ENCODE measurements around the gene HIC1. TPM values are rescaled to one million over a fixed set of nuclear protein-coding genes. Genes with fewer than 3 reads are reported as not detected.

The HIC1 gene
- total and polyA plus RNA-seq, 2 of the 4 experiments (the other 2 are of a cell fraction) = 10.4 to 23.0 TPM

- H3K36me3 ChIP-seq (ENCODE audit: control insufficient read depth, insufficient read depth, low read length) = peaks cover under 1% of the 10 kb centered on the region; the same call in 1 of the 2 replicates
- H3K4me3 ChIP-seq (ENCODE audit: insufficient read depth, low read depth, low read length) = peak overlapping the region; percentile 87
- H2AK5ac ChIP-seq (ENCODE audit: low read depth, low read length) = 0 out of 2 replicates have a peak overlapping the region, but pooled peaks have one; percentile 2
- BruUV-seq (replicated peaks) = no TSS peak
- H3K4me2 ChIP-seq (ENCODE audit: low read depth, low read length) = peak overlapping the region; percentile 95
- H4K5ac ChIP-seq (ENCODE audit: low read depth, low read length) = no peak overlapping the region
- H3K23ac ChIP-seq (ENCODE audit: low read depth, low read length) = peak overlapping the region; percentile 66
- ChIA-PET POLR2A (ENCODE audit: unreplicated experiment) (interaction anchor here (1.0 kb wide), 1 partner anchor 19 kb away, joined by 6 read pairs; no protein-coding TSS in a partner anchor), CTCF (interaction anchor here (0.6 kb wide), 1 partner anchor 237 kb away, joined by 3 read pairs; no protein-coding TSS in a partner anchor)
- 0 out of 4 replicates have a peak overlapping the region, but pooled peaks of 1 of the 2 experiments have one; percentile 1 for H4K8ac ChIP-seq (ENCODE audit: low read depth in 2 of 2, low read length in 2 of 2)
- no peaks in the 10 kb centered on the region for H3K9me3 ChIP-seq (ENCODE audit: control insufficient read depth, insufficient read depth, low read length)
- H3K27ac ChIP-seq (ENCODE audit: insufficient read depth, low read length) = peak overlapping the region; percentile 38; the same call in 1 of the 2 replicates
- in situ Hi-C loops (cut with MboI; ENCODE audit: low sequenced_read_pairs) = loop anchor here (25.0 kb wide), 1 partner anchor 337 kb away; the partner anchor contains the start of genes TLCD2 and WDR81
- dilution Hi-C loops (cut with HindIII; ENCODE audit: low sequenced_read_pairs, unreplicated experiment) = no loop called here
- H3K4ac ChIP-seq (ENCODE audit: low read depth, low read length) = peak overlapping the region; percentile 48
- H3K79me1 ChIP-seq (ENCODE audit: low read depth in 1 of 2, low read length in 2 of 2) = peaks cover 1 to 23% of the 10 kb centered on the region in 2 experiments
- no peak overlapping the region for H2BK20ac ChIP-seq (ENCODE audit: low read depth, low read length)
- H3K27me3 ChIP-seq (ENCODE audit: control insufficient read depth, insufficient read depth, low read length) = no peaks in the 10 kb centered on the region
- peak overlapping the region; percentile 98 for H2AFZ ChIP-seq (replicated peaks; ENCODE audit: low read length, poor library complexity)
- no peak overlapping the region for H2BK5ac ChIP-seq (ENCODE audit: low read depth, low read length, poor library complexity, severe bottlenecking)
- no peak overlapping the region for H2BK120ac ChIP-seq (ENCODE audit: low read depth, low read length)
- intact Hi-C loops (cut with micrococcal nuclease) = loop anchor here (5.0 kb wide), 2 partner anchors 288 to 303 kb away; partner anchors contain the start of genes SGSM2 and TSR1
- DNase-seq (peak; percentile 77), ATAC-seq (ENCODE audit: low read depth) (peak; percentile 75)
- WGBS, 2 experiments (ENCODE audit: extremely low coverage in 2 of 2, insufficient read length in 1 of 2) = 0% methylated on average over 35 of the region's 104 CpGs; no CpG with 5 or more reads in 1 of the 2 experiments
- peak overlapping the region; percentile 94 for H2AK9ac ChIP-seq (replicated peaks; ENCODE audit: low read depth, low read length, poor library complexity)
- peak overlapping the region; percentile 30 for H3K9ac ChIP-seq (ENCODE audit: low read depth, low read length)
- H3K18ac ChIP-seq (ENCODE audit: low read depth, low read length) = no peak overlapping the region
- no peak overlapping the region for H4K91ac ChIP-seq (ENCODE audit: insufficient read depth, low read depth, low read length)
- H4K20me1 ChIP-seq (ENCODE audit: insufficient read depth, low read length) = peaks cover 14% of the 10 kb centered on the region; the same call in 1 of the 2 replicates
- 0 out of 2 replicates have a peak, but pooled peaks cover 2% of the 10 kb centered on the region for H3K9me1 ChIP-seq (ENCODE audit: insufficient read depth, low read length)
- H2BK15ac ChIP-seq (ENCODE audit: low read depth, low read length) = no peak overlapping the region
- peak overlapping the region; percentile 43; the same call in 1 of the 2 replicates for H3K14ac ChIP-seq (replicated peaks; ENCODE audit: low read depth, low read length)
- H3K4me1 ChIP-seq (ENCODE audit: control insufficient read depth, insufficient read depth, low read length) = peaks cover 11% of the 10 kb centered on the region
- H3K56ac ChIP-seq (ENCODE audit: extremely low read depth, insufficient read depth, low read length) = 0 out of 2 replicates have a peak overlapping the region, but pooled peaks have one; percentile 26
- TF ChIP-seq MAZ (IDR thresholded peaks at IDR 0.05; ENCODE audit: borderline replicate concordance, low read depth, low read length) = peak; percentile 80; the same call in 1 of the 2 replicates
- TF ChIP-seq MAFK (IDR thresholded peaks at IDR 0.05; ENCODE audit: low read depth, low read length) = no peak
- TF ChIP-seq NFE2L2 (IDR thresholded peaks at IDR 0.05; ENCODE audit: low read depth, low read length) = no peak
- TF ChIP-seq CTCF (conservative IDR thresholded peaks at IDR 0.05; ENCODE audit: low read depth, low read length) = no peak
- peak; percentile 66; the same call in 1 of the 2 replicates for TF ChIP-seq CHD1 (IDR thresholded peaks at IDR 0.05; ENCODE audit: low read depth, low read length)
- TF ChIP-seq POLR2A (IDR thresholded peaks at IDR 0.05; ENCODE audit: low read depth, low read length) = peak; percentile 56
- peak; percentile 85 for TF ChIP-seq USF2 (IDR thresholded peaks at IDR 0.05; ENCODE audit: low read depth, low read length)
- TF ChIP-seq FOS (IDR thresholded peaks at IDR 0.05; ENCODE audit: low read depth, low read length) = no peak
- 0 out of 2 replicates have a peak, but pooled peaks have one; percentile 9 for TF ChIP-seq SMC3 (IDR thresholded peaks at IDR 0.05; ENCODE audit: low read depth, low read length)
- TF ChIP-seq ELK1 (IDR thresholded peaks at IDR 0.05; ENCODE audit: borderline replicate concordance, low read depth, low read length) = no peak
- no peak for TF ChIP-seq BHLHE40 (IDR thresholded peaks at IDR 0.05; ENCODE audit: low read depth, low read length)
These were observed 5.3 kb upstream of the HIC1 start for GRCh38 chr17:2049333-2050299.
